ENCODE measurements around the gene VSTM2B.

VSTM2B gene

DNA sequence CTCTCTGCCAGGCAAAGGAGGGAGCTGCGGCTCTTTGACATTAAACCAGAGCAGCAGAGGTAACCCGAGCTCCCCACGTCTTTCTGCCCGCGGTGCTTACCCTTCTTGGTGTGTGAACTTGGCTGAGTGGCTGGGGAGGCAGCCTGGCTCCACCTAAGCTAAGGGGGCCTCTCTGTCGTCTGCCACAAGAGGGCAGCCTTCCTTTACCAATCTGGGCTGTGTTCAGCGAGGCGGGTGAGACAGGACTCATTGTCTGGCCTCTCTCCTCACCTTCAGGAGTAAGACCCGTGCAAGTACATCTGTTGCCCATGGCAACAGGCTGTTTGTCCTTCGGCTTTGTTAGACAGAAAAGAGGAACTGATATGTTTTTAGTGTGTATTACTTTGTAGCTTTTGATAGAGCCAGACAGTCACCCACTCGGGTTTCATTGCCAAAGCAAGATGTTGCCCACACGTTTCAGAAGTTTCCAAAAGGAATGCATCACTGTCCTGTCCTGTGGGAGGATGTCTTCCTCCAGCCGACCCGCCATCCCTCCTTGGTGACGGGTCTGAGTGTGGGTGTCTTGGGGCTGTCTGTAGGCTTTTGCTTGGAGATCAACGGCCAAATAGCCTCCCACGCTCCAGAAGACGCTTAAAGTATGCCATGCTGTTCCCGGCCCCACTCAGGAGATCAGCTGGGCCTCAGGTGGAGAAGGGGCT lies 84.9 kb downstream of the VSTM2B start:
- Histone ChIP-seq H3K4me3 (no peak overlapping the region), H3K27me3 (ENCODE audit: low read depth) (no peaks in the 10 kb centered on the region), H3K9me3 (no peaks in the 10 kb centered on the region), H3K36me3 (replicated peaks) (peaks cover 32% of the 10 kb centered on the region), H3K4me1 (no peaks in the 10 kb centered on the region; the same call in 1 of the 2 replicates)
- DNase-seq (ENCODE audit: low spot score in 2 of 2), result peak; percentile 65 to 85
- in situ Hi-C loops (cut with MboI; ENCODE audit: low sequenced_read_pairs), result loop anchor here (10.0 kb wide), 1 partner anchor 264 kb away; no protein-coding TSS in a partner anchor

DNA sequence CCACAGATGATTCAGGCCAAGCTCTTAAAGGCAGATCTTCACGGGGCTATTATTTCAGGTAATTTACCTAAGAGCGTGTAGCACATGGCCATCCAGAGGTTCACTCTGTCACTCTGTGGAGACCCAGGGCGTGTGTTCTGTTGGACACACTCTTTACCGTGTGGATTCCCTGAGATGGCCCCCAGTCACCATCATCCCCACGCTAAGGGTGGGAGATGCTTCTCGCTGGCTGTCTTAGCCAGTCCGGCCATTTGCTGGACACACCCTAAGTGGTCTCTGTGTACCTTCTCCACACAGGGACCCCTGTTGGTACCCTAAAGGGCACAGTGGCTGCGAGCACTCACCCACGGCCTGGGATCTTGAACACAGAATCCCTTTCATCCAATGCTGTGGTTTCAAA lies 86.3 kb downstream of the VSTM2B start:
- no peak for DNase-seq (ENCODE audit: low spot score in 2 of 2)
- Histone ChIP-seq H3K9me3 (no peaks in the 10 kb centered on the region), H3K27me3 (ENCODE audit: low read depth) (no peaks in the 10 kb centered on the region), H3K4me3 (no peak overlapping the region), H3K4me1 (no peaks in the 10 kb centered on the region; the same call in 1 of the 2 replicates), H3K36me3 (replicated peaks) (peaks cover 29% of the 10 kb centered on the region)
- in situ Hi-C loops (cut with MboI; ENCODE audit: low sequenced_read_pairs), result loop anchor here (10.0 kb wide), 1 partner anchor 263 kb away; no protein-coding TSS in a partner anchor

GRCh38 chr19:29612801-29613595 lies 87.2 kb downstream of the VSTM2B start:
- H3K36me3 ChIP-seq (replicated peaks), result peaks cover 29% of the 10 kb centered on the region
- in situ Hi-C loops (cut with MboI; ENCODE audit: low sequenced_read_pairs), result loop anchor here (10.0 kb wide), 1 partner anchor 262 kb away; no protein-coding TSS in a partner anchor
- H3K4me3 ChIP-seq, result no peak overlapping the region
- H3K9me3 ChIP-seq, result no peaks in the 10 kb centered on the region
- no peaks in the 10 kb centered on the region; the same call in 1 of the 2 replicates for H3K4me1 ChIP-seq
- no peak for DNase-seq (ENCODE audit: low spot score in 2 of 2)
- H3K27me3 ChIP-seq (ENCODE audit: low read depth), result no peaks in the 10 kb centered on the region

- DNase-seq (ENCODE audit: low spot score in 2 of 2), result no peak
- Histone ChIP-seq H3K27me3 (ENCODE audit: low read depth) (no peaks in the 10 kb centered on the region), H3K4me3 (no peak overlapping the region), H3K4me1 (no peaks in the 10 kb centered on the region; the same call in 1 of the 2 replicates), H3K36me3 (replicated peaks) (peaks cover 29% of the 10 kb centered on the region), H3K9me3 (no peaks in the 10 kb centered on the region)
- in situ Hi-C loops (cut with MboI; ENCODE audit: low sequenced_read_pairs), result loop anchor here (10.0 kb wide), 1 partner anchor 261 kb away; no protein-coding TSS in a partner anchor
These were observed 88.3 kb downstream of the VSTM2B start for GRCh38 chr19:29614046-29614445.

All from HAP-1 (cell line).